Uterus (tissue), 2 donors: ENCODE results near the gene HSPA14.

Source experiments
- CTCF ChIP-seq, 4 experiments: fragments of 200-600 bp in 2 of 4; fragments of 450-650 bp in 2 of 4; sonication (generic) in 2 of 4; IDR thresholded peaks; one replicate each; pipeline ENCODE4 v1.5.1; 2016 to 2019; ENCODE audit warnings: antibody characterized with exemption in 4 of 4, mild to moderate bottlenecking in 2 of 4, moderate library complexity in 1 of 4
- POLR2A ChIP-seq, 2 donors: fragments of 450-650 bp; IDR thresholded peaks; one replicate each; pipeline ENCODE4 v1.6.1; 2016; ENCODE audit warnings: antibody characterized with exemption in 2 of 2, mild to moderate bottlenecking in 1 of 2, moderate library complexity in 1 of 2

GRCh38 chr10:14859775-14860174 lies 21.7 kb downstream of the HSPA14 start:
- no peak for TF ChIP-seq CTCF (IDR thresholded peaks at IDR 0.05)
- TF ChIP-seq POLR2A (IDR thresholded peaks at IDR 0.05): no peak
